Liver (tissue), 9 donors: ENCODE results near the gene PRSS33. TPM values are rescaled to one million over a fixed set of nuclear protein-coding genes. Genes with fewer than 3 reads are reported as not detected.

Experiments used
- DNase-seq: peaks from one replicate; pipeline ENCODE4 v3.0.0-alpha.2; 2017; ENCODE audit warnings: low spot score
- H3K27ac ChIP-seq, 2 donors: one replicate each; pipeline ENCODE4 v1.7.0; 2013; ENCODE audit warnings: inconsistent platforms in 2 of 2, low read length in 2 of 2, control low read depth in 1 of 2, low read depth in 1 of 2, mild to moderate bottlenecking in 1 of 2
- H3K27me3 ChIP-seq, 4 donors: one replicate each; pipeline versions ENCODE4 v1.6.1 to v1.7.0; 2013; ENCODE audit warnings: low read length in 3 of 4, inconsistent platforms in 1 of 4, mild to moderate bottlenecking in 1 of 4, moderate library complexity in 1 of 4; ENCODE audit not compliant: control insufficient read depth in 4 of 4, insufficient read depth in 4 of 4
- H3K36me3 ChIP-seq, 4 donors: one replicate each; pipeline versions ENCODE4 v1.6.1 to v1.7.0; 2013; ENCODE audit warnings: low read length in 3 of 4, mild to moderate bottlenecking in 3 of 4, low read depth in 1 of 4, moderate library complexity in 1 of 4; ENCODE audit not compliant: control insufficient read depth in 4 of 4, insufficient read depth in 3 of 4
- H3K4me1 ChIP-seq, 4 donors: one replicate each; pipeline versions ENCODE4 v1.6.1 to v1.7.0; 2013; ENCODE audit warnings: low read length in 3 of 4, mild to moderate bottlenecking in 3 of 4, moderate library complexity in 1 of 4; ENCODE audit not compliant: control insufficient read depth in 4 of 4, insufficient read depth in 4 of 4
- H3K4me3 ChIP-seq, 3 donors: one replicate each; pipeline versions ENCODE4 v1.6.1 to v1.7.0; 2013; ENCODE audit warnings: low read length in 3 of 3, control low read depth in 1 of 3, low read depth in 1 of 3, mild to moderate bottlenecking in 1 of 3
- H3K9ac ChIP-seq, 2 donors: one replicate each; pipeline ENCODE4 v1.7.0; 2013; ENCODE audit warnings: low read length in 2 of 2, mild to moderate bottlenecking in 2 of 2, moderate library complexity in 2 of 2, control low read depth in 1 of 2, low read depth in 1 of 2
- H3K9me3 ChIP-seq, 4 donors: one replicate each; pipeline versions ENCODE4 v1.6.1 to v1.7.0; 2013; ENCODE audit warnings: low read length in 3 of 4; ENCODE audit not compliant: control insufficient read depth in 4 of 4
- EGR1 ChIP-seq, 2 donors: IDR thresholded peaks; 2 replicates each; pipeline ENCODE4 v1.6.1; 2016 to 2018; ENCODE audit warnings: antibody characterized with exemption in 2 of 2, low read depth in 2 of 2
- FOXA1 ChIP-seq: IDR thresholded peaks from 2 replicates; pipeline ENCODE4 v1.6.1; 2016; ENCODE audit warnings: antibody characterized with exemption
- FOXA2 ChIP-seq: IDR thresholded peaks from 2 replicates; pipeline ENCODE4 v1.6.1; 2016; ENCODE audit warnings: antibody characterized with exemption
- GABPA ChIP-seq, 2 donors: IDR thresholded peaks in 1 of 2; conservative IDR thresholded peaks in 1 of 2; 2 replicates each; pipeline ENCODE4 v1.6.1; 2016; ENCODE audit warnings: antibody characterized with exemption in 2 of 2, mild to moderate bottlenecking in 1 of 2, moderate library complexity in 1 of 2
- HNF4G ChIP-seq: IDR thresholded peaks from 2 replicates; pipeline ENCODE4 v1.6.1; 2016; ENCODE audit warnings: antibody characterized with exemption
- NR2F2 ChIP-seq: IDR thresholded peaks from 2 replicates; pipeline ENCODE4 v1.6.1; 2016; ENCODE audit warnings: antibody characterized with exemption
- RAD21 ChIP-seq, 2 donors: IDR thresholded peaks; 2 replicates each; pipeline ENCODE4 v1.6.1; 2016; ENCODE audit warnings: antibody characterized with exemption in 2 of 2, mild to moderate bottlenecking in 2 of 2
- TAF1 ChIP-seq: conservative IDR thresholded peaks from 2 replicates; pipeline ENCODE4 v1.6.1; 2016; ENCODE audit warnings: antibody characterized with exemption, mild to moderate bottlenecking
- YY1 ChIP-seq: IDR thresholded peaks from 2 replicates; pipeline ENCODE4 v1.6.1; 2016; ENCODE audit warnings: antibody characterized with exemption, mild to moderate bottlenecking
- whole genome bisulfite sequencing: extraction: QIAGEN DNeasy Blood & Tissue Kit; methylation state at CpG from one replicate; pipeline ENCODE4 v1.1.7; 2013; 5-methylcytosine and 5-hydroxymethylcytosine counted together
- polyA plus RNA-seq, 2 donors: library from polyadenylated mRNA; stranded (reverse) in 1 of 2; unstranded in 1 of 2; fragments of 200-250 nt in 1 of 2; fragments of >200 nt in 1 of 2; fragmentation: Nextera tagmentation in 1 of 2; extraction: Ambion mirVana in 1 of 2; gene quantifications; one replicate each; pipeline versions ENCODE4 v1.2.1 to v1.2.3, GENCODE V29; 2013 to 2015
- total RNA-seq, 2 donors: library from RNA; depleted of rRNA; stranded (reverse); fragments of >200 nt; gene quantifications; one replicate each; pipeline ENCODE4 v1.2.3, GENCODE V29; 2014
- TF ChIP-seq, protein P1 (sequence below): IDR thresholded peaks from 2 replicates; pipeline ENCODE4 v1.6.1; 2016; ENCODE audit warnings: antibody characterized with exemption
- TF ChIP-seq, protein P2 (sequence below): fragments of 150-350 bp; IDR thresholded peaks from 2 replicates; pipeline ENCODE4 v1.5.1; 2017; ENCODE audit warnings: improper control_type of control experiment, low read depth, low read length; ENCODE audit not compliant: missing input control
- TF ChIP-seq, protein P3 (sequence below): IDR thresholded peaks from 2 replicates; pipeline ENCODE4 v1.6.1; 2016; ENCODE audit warnings: antibody characterized with exemption, mild to moderate bottlenecking
- TF ChIP-seq, protein P4 (sequence below): IDR thresholded peaks from 2 replicates; pipeline ENCODE4 v1.6.1; 2016; ENCODE audit warnings: antibody characterized with exemption
- donor health status: healthy.
- donor health status: healthy.
- donor health status: healthy.
- donor health status: healthy.
- donor health status: healthy.

The PRSS33 gene
- total and polyA plus RNA-seq, 4 donors: not detected

DNA sequence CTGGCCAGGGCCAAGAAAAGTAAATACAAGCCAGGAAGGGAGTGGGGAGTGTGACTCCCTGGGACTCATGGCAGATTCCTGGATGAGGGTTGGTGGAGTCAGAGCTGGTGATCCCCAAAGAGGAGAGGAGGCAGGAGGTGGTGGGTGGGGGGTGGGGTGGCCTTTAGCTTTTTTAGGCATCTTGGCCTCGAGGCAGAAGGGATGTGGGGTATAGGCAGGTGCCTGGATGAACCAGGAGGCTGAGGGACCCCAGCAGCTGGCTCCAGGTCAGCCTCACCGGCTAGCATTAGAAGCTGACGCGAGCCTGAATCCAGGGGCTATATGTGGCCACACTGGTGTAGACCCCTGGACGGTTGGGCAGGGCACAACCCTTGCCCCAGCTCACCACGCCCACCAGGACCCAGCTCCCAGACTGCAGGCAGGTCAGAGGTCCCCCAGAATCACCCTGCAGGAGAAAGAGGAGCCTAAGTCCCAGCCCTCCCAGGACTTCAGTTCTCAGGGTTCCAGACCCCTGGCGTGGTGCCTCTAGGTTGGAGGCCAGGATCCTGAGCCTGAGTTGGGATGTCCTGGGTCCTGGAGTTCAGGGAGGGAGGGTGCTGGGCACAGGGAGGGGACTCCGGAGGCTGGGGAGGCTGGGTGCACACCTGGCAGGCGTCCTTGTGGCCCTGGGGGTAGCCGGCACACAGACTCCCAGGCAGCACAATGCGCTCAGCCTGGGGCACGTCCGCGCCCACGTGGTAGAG, 2.8 kb downstream of the PRSS33 start:
- Histone ChIP-seq H3K27me3 (peaks cover 0 to 5% (median 1%) of the 10 kb centered on the region in 4 donors), H3K9ac (no peak overlapping the region), H3K4me3 (no peak overlapping the region)

DNA sequence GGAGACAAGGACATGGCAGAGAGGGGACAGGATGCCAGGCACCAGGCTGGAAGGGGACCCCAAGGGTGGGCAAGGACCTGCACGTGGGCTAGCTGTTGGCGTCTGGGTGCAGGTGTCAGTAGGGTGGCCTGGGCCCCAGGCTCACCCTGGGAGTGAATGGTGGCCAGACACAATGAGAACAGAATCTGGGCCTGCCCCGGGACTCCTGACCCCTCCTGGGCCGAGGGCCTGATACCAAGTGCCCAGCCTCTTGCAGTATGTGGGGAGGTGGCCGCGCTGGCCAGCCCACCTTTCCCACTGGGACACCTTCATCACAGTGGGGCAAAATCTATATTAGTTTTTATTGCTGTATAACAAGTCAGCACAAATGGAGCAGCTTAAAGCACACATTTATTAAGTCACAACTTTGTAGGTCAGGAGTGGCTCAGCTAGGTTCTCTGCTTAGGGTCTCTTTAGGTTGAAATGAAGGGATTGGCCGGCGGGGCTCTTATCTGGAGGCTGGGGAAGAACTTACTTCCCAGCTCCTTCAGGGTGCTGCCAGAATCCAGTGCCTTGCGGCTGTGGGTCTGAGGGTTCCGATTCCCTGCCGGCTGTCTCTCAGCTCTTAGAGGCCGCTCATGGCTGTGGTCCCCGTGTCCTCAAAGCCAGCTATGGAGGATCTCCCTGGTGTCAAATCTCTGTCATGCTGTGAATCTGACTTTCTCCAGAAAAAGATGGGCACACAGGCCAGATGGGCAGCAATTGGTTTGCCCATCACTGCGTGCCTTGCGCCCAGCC, 3.6 kb downstream of the PRSS33 start:
- Histone ChIP-seq H3K36me3 (no peaks in the 10 kb centered on the region), H3K9ac (no peak overlapping the region), H3K27me3 (peaks cover 0 to 5% (median 1%) of the 10 kb centered on the region in 4 donors), H3K9me3 (no peaks in the 10 kb centered on the region), H3K4me3 (no peak overlapping the region), H3K27ac (no peak overlapping the region), H3K4me1 (peaks cover 0 to 12% (median 6%) of the 10 kb centered on the region in 4 donors)
- WGBS: 84% methylated on average over 15 of the region's 15 CpGs
- TF ChIP-seq, protein P1, sequence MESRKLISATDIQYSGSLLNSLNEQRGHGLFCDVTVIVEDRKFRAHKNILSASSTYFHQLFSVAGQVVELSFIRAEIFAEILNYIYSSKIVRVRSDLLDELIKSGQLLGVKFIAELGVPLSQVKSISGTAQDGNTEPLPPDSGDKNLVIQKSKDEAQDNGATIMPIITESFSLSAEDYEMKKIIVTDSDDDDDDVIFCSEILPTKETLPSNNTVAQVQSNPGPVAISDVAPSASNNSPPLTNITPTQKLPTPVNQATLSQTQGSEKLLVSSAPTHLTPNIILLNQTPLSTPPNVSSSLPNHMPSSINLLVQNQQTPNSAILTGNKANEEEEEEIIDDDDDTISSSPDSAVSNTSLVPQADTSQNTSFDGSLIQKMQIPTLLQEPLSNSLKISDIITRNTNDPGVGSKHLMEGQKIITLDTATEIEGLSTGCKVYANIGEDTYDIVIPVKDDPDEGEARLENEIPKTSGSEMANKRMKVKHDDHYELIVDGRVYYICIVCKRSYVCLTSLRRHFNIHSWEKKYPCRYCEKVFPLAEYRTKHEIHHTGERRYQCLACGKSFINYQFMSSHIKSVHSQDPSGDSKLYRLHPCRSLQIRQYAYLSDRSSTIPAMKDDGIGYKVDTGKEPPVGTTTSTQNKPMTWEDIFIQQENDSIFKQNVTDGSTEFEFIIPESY: no peak
- no peak for TF ChIP-seq NR2F2
- no peak for TF ChIP-seq FOXA2
- TF ChIP-seq YY1: no peak
- TF ChIP-seq, protein P2, sequence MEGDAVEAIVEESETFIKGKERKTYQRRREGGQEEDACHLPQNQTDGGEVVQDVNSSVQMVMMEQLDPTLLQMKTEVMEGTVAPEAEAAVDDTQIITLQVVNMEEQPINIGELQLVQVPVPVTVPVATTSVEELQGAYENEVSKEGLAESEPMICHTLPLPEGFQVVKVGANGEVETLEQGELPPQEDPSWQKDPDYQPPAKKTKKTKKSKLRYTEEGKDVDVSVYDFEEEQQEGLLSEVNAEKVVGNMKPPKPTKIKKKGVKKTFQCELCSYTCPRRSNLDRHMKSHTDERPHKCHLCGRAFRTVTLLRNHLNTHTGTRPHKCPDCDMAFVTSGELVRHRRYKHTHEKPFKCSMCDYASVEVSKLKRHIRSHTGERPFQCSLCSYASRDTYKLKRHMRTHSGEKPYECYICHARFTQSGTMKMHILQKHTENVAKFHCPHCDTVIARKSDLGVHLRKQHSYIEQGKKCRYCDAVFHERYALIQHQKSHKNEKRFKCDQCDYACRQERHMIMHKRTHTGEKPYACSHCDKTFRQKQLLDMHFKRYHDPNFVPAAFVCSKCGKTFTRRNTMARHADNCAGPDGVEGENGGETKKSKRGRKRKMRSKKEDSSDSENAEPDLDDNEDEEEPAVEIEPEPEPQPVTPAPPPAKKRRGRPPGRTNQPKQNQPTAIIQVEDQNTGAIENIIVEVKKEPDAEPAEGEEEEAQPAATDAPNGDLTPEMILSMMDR: no peak
- TF ChIP-seq HNF4G: no peak
- TF ChIP-seq, protein P3, sequence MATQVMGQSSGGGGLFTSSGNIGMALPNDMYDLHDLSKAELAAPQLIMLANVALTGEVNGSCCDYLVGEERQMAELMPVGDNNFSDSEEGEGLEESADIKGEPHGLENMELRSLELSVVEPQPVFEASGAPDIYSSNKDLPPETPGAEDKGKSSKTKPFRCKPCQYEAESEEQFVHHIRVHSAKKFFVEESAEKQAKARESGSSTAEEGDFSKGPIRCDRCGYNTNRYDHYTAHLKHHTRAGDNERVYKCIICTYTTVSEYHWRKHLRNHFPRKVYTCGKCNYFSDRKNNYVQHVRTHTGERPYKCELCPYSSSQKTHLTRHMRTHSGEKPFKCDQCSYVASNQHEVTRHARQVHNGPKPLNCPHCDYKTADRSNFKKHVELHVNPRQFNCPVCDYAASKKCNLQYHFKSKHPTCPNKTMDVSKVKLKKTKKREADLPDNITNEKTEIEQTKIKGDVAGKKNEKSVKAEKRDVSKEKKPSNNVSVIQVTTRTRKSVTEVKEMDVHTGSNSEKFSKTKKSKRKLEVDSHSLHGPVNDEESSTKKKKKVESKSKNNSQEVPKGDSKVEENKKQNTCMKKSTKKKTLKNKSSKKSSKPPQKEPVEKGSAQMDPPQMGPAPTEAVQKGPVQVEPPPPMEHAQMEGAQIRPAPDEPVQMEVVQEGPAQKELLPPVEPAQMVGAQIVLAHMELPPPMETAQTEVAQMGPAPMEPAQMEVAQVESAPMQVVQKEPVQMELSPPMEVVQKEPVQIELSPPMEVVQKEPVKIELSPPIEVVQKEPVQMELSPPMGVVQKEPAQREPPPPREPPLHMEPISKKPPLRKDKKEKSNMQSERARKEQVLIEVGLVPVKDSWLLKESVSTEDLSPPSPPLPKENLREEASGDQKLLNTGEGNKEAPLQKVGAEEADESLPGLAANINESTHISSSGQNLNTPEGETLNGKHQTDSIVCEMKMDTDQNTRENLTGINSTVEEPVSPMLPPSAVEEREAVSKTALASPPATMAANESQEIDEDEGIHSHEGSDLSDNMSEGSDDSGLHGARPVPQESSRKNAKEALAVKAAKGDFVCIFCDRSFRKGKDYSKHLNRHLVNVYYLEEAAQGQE: no peak
- TF ChIP-seq, protein P4, sequence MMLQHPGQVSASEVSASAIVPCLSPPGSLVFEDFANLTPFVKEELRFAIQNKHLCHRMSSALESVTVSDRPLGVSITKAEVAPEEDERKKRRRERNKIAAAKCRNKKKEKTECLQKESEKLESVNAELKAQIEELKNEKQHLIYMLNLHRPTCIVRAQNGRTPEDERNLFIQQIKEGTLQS: no peak
- no peak for TF ChIP-seq EGR1 (IDR thresholded peaks at IDR 0.05; ENCODE audit: low read depth in 2 of 2)
- TF ChIP-seq TAF1: no peak
- no peak for TF ChIP-seq FOXA1
- DNase-seq: no peak

More for the DNA sequence above, 2.8 kb downstream of the PRSS33 start:
- H3K9me3 ChIP-seq: no peaks in the 10 kb centered on the region
- DNase-seq: no peak
- no peaks in the 10 kb centered on the region for H3K36me3 ChIP-seq
- H3K4me1 ChIP-seq: peaks cover 0 to 10% (median 4%) of the 10 kb centered on the region in 4 donors
- no peak overlapping the region for H3K27ac ChIP-seq
- WGBS: 54% methylated on average over 15 of the region's 15 CpGs
- TF ChIP-seq RAD21 (IDR thresholded peaks at IDR 0.05): no peak
- TF ChIP-seq, protein P1: no peak
- no peak for TF ChIP-seq YY1
- no peak for TF ChIP-seq GABPA (IDR thresholded peaks at IDR 0.05 in 1 of 2, conservative IDR thresholded peaks at IDR 0.05 in 1 of 2)
- TF ChIP-seq NR2F2: no peak
